Retina (tissue), 1 donor: ENCODE results near the gene PDE4B.

ENCODE experiments used
- DNase-seq: peaks from one replicate; pipeline ENCODE4 v3.0.0-alpha.2; 2016

The PDE4B gene

GRCh38 chr1:66325594-66326380 is 533.1 kb downstream of the PDE4B start:
- DNase-seq: no peak

- no peak for DNase-seq
Observed at GRCh38 chr1:66326867-66327266, 534.2 kb downstream of the PDE4B start.

- no peak for DNase-seq
Observed at GRCh38 chr1:66327588-66327987, 534.9 kb downstream of the PDE4B start.

- DNase-seq: no peak
Observed at GRCh38 chr1:66328896-66329295, 536.2 kb downstream of the PDE4B start.

- no peak for DNase-seq
Observed at GRCh38 chr1:66330722-66331141, 538.0 kb downstream of the PDE4B start.

GRCh38 chr1:66331658-66332547 is 539.2 kb downstream of the PDE4B start:
- DNase-seq: peak; percentile 75

GRCh38 chr1:66332548-66332901 is 539.8 kb downstream of the PDE4B start:
- DNase-seq: no peak

GRCh38 chr1:66333466-66334199 is 540.9 kb downstream of the PDE4B start:
- no peak for DNase-seq

- no peak for DNase-seq
Observed at GRCh38 chr1:66334318-66334717, 541.6 kb downstream of the PDE4B start.

- no peak for DNase-seq
Observed at GRCh38 chr1:66335125-66335524, 542.4 kb downstream of the PDE4B start.

- no peak for DNase-seq
Observed at GRCh38 chr1:66335859-66336640, 543.4 kb downstream of the PDE4B start.

GRCh38 chr1:66336641-66336990 is 543.9 kb downstream of the PDE4B start:
- DNase-seq: no peak

GRCh38 chr1:66337249-66337648 is 544.6 kb downstream of the PDE4B start:
- no peak for DNase-seq

- no peak for DNase-seq
Observed at GRCh38 chr1:66339944-66340343, 547.2 kb downstream of the PDE4B start.

GRCh38 chr1:66341446-66342089 is 548.9 kb downstream of the PDE4B start:
- no peak for DNase-seq

- no peak for DNase-seq
Observed at GRCh38 chr1:66342707-66343106, 550.0 kb downstream of the PDE4B start.

GRCh38 chr1:66343569-66344325 is 551.1 kb downstream of the PDE4B start:
- DNase-seq: no peak

GRCh38 chr1:66346057-66346795 is 553.5 kb downstream of the PDE4B start:
- no peak for DNase-seq

GRCh38 chr1:66346873-66347272 is 554.2 kb downstream of the PDE4B start:
- no peak for DNase-seq

- DNase-seq: no peak
Observed at GRCh38 chr1:66348776-66349175, 556.1 kb downstream of the PDE4B start.

- no peak for DNase-seq
Observed at GRCh38 chr1:66349242-66349641, 556.5 kb downstream of the PDE4B start.
